BJ (cell line): ENCODE measurements around the gene PTH2. TPM values are rescaled to one million over a fixed set of nuclear protein-coding genes. Genes with fewer than 3 reads are reported as not detected.
"Not testable (repeated sequence)": the region's sequence is repeated elsewhere in the genome, so short reads cannot be mapped to it uniquely, and the experiment has no call there.

Source experiments
- CTCF ChIA-PET: fragments of 350-600 bp; formaldehyde crosslinking; extraction: SDS; loops from one replicate; lab custom pipeline; 2021; ENCODE audit warnings: antibody characterized with exemption, inconsistent platforms; lab: Yijun Ruan, JAX
- POLR2A ChIA-PET: fragments of 300-600 bp; sonication (Branson Sonifier 250); formaldehyde crosslinking; extraction: SDS; loops from one replicate; lab custom pipeline; 2021; ENCODE audit warnings: antibody characterized with exemption; lab: Charles Lee
- DNase-seq: peaks from one replicate; pipeline ENCODE4 v3.0.0-alpha.2; 2011; ENCODE audit warnings: low read depth
- H3K27me3 ChIP-seq: 2 replicates; pipeline ENCODE4 v1.6.0; 2011; ENCODE audit warnings: low read length; ENCODE audit not compliant: control insufficient read depth, insufficient read depth
- H3K36me3 ChIP-seq: 2 replicates; pipeline ENCODE4 v1.5.1; 2011; ENCODE audit warnings: low read length; ENCODE audit not compliant: control insufficient read depth, insufficient read depth
- H3K4me3 ChIP-seq: 2 replicates; pipeline ENCODE4 v1.5.1; 2011; ENCODE audit warnings: low read depth, mild to moderate bottlenecking, control low read depth, low read length
- polyA plus RNA-seq: library from polyadenylated mRNA; depleted of rRNA; stranded (reverse); fragments of >200 nt; gene quantifications from 2 replicates; pipeline ENCODE4 v1.2.3, GENCODE V29; 2011
- TF ChIP-seq, protein P1 (sequence below): IDR thresholded peaks from 2 replicates; pipeline ENCODE4 v1.5.1; 2011; ENCODE audit warnings: low read depth, mild to moderate bottlenecking, control low read depth, inconsistent platforms, low read length, moderate library complexity; ENCODE audit not compliant: insufficient read depth

Gene PTH2
- polyA plus RNA-seq, 1 experiment, result not detected

DNA sequence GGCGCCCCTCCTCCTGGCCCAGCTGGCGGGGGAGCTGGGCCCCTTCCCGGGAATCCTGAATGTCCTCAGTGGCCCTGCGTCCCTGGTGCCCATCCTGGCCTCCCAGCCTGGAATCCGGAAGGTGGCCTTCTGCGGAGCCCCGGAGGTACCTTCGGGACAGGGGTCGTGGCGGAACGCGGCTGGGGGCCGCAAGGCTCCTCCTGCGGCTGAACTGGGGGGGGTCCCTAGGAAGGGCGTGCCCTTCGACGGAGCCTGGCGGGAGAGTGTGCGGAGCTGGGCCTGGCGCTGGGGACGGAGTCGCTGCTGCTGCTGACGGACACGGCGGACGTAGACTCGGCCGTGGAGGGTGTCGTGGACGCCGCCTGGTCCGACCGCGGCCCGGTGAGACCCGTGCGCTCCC, 38.4 kb upstream of the PTH2 start:
- POLR2A ChIA-PET, result no interaction called here
- no peak for DNase-seq

DNA sequence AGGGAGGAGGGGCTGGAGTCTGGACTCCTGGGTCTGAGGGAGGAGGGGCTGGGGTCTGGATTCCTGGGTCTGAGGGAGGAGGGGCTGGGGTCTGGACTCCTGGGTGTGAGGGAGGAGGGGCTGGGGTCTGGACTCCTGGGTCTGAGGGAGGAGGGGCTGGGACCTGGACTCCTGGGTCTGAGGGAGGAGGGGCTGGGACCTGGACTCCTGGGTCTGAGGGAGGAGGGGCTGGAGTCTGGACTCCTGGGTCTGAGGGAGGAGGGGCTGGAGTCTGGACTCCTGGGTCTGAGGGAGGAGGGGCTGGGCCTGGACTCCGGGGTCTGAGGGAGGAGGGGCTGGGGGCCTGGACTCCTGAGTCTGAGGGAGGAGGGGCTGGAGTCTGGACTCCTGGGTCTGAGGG, 37.9 kb upstream of the PTH2 start:
- H3K27me3 ChIP-seq, DNase-seq, H3K36me3 ChIP-seq, POLR2A ChIA-PET, H3K4me3 ChIP-seq: not testable (repeated sequence)
- CTCF ChIA-PET, result interaction anchor here (3.6 kb wide), 1 partner anchor 12 kb away, joined by 20 read pairs; the partner anchor contains the start of gene FLT3LG

More for the DNA sequence above, 38.4 kb upstream of the PTH2 start:
- CTCF ChIA-PET, result no interaction called here
- TF ChIP-seq, protein P1, sequence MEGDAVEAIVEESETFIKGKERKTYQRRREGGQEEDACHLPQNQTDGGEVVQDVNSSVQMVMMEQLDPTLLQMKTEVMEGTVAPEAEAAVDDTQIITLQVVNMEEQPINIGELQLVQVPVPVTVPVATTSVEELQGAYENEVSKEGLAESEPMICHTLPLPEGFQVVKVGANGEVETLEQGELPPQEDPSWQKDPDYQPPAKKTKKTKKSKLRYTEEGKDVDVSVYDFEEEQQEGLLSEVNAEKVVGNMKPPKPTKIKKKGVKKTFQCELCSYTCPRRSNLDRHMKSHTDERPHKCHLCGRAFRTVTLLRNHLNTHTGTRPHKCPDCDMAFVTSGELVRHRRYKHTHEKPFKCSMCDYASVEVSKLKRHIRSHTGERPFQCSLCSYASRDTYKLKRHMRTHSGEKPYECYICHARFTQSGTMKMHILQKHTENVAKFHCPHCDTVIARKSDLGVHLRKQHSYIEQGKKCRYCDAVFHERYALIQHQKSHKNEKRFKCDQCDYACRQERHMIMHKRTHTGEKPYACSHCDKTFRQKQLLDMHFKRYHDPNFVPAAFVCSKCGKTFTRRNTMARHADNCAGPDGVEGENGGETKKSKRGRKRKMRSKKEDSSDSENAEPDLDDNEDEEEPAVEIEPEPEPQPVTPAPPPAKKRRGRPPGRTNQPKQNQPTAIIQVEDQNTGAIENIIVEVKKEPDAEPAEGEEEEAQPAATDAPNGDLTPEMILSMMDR, result no peak
- Histone ChIP-seq H3K36me3 (peaks cover 8% of the 10 kb centered on the region), H3K27me3 (no peaks in the 10 kb centered on the region), H3K4me3 (no peak overlapping the region)

DNA sequence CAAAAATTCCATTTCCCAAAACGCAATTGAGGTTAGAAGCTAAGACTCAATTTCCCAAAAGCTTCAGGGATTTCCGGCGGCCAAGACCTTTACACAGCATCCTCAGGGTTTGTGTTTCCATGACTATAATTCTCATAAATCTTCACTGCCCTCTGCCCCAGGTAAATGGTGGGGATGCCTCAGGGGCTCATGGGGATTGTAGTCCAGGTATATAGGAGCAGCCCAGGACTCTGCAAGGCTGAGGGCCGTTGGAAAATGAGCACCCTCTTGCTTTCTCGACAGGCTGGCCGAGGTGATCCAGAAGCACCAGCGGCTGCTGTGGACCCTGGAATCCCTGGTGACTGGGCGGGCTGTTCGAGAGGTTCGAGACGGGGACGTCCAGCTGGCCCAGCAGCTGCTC, 36.1 kb upstream of the PTH2 start:
- TF ChIP-seq, protein P1, result no peak
- H3K4me3 ChIP-seq, result no peak overlapping the region
- no peaks in the 10 kb centered on the region for H3K27me3 ChIP-seq
- CTCF ChIA-PET, result interaction anchor here (1.4 to 3.6 kb wide), 2 partner anchors 11 to 14 kb away, joined by 7 to 20 read pairs; partner anchors contain the start of gene FLT3LG
- H3K36me3 ChIP-seq, result peaks cover 3% of the 10 kb centered on the region; the same call in 1 of the 2 replicates
- DNase-seq, result no peak
- POLR2A ChIA-PET, result no interaction called here

DNA sequence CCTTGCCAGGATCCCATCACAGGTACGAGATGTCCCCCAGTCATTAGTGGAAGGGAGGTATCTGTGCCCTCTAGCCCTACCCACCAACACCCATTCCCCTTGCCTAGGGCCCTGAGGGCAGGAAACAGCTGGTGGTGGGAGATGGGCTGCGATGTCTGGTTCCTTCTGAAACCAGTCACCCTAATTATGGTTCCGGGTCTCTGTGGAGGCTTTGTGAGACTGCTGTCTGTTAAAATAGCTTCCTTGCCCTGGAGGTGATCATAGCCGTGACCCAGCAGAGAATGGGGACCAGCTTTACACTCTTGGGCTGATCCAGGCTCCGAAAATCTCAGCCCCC, 35.3 kb upstream of the PTH2 start:
- H3K4me3 ChIP-seq, result no peak overlapping the region
- TF ChIP-seq, protein P1, result no peak
- ChIA-PET CTCF (interaction anchor here (1.2 to 3.6 kb wide), 5 partner anchors 12 to 88 kb away, joined by 3 to 20 read pairs (median 4); partner anchors contain the start of gene FLT3LG), POLR2A (interaction anchor here (0.5 kb wide), 1 partner anchor 75 kb away, joined by 6 read pairs; no protein-coding TSS in a partner anchor)
- peaks cover 3% of the 10 kb centered on the region; the same call in 1 of the 2 replicates for H3K36me3 ChIP-seq
- no peak for DNase-seq
- no peaks in the 10 kb centered on the region for H3K27me3 ChIP-seq

DNA sequence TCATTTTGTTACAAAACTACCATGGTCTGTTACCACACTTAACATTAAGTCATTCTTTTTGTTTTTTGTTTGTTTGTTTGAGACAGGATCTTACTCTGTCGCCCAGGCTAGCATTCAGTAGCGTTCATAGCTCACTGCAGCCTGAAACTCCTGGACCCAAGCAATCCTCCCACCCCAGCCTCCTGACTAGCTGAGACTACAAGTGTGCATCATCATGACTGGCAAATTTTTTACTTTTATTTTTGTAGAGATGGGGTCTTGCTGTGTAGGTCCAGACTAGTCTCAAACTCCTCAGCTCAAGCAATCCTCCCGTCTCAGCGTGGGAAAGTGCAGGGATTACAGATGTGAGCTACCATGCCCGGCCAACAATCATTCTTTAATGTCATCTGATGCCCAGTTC, 33.1 kb upstream of the PTH2 start:
- no peak for DNase-seq

More for the DNA sequence above, 33.1 kb upstream of the PTH2 start:
- ChIA-PET CTCF (interaction anchor here (1.2 to 2.7 kb wide), 2 partner anchors 14 to 17 kb away, joined by 3 to 12 read pairs; partner anchors contain the start of gene FLT3LG), POLR2A (no interaction called here)
- TF ChIP-seq, protein P1, result no peak
- H3K27me3 ChIP-seq, result no peaks in the 10 kb centered on the region
- peaks cover 3% of the 10 kb centered on the region; the same call in 1 of the 2 replicates for H3K36me3 ChIP-seq
- H3K4me3 ChIP-seq, result no peak overlapping the region
